OCI-LY3 (cell line): Measurements from ENCODE around the gene LMAN2.
A peak's percentile ranks its signal among the peaks of the same experiment; 100 is the strongest.

ENCODE experiments used
- H2AFZ ChIP-seq: fragments of 200-600, 300-600 bp; shearing (Covaris generic); 2 replicates; pipeline ENCODE4 v1.6.0; 2014; ENCODE audit warnings: antibody characterized with exemption, low read depth, low read length
- H3K27ac ChIP-seq: fragments of 200-600, 300-600 bp; sonication (generic); 2 replicates; pipeline ENCODE4 v1.5.1; 2014; ENCODE audit warnings: mild to moderate bottlenecking, low read length, moderate library complexity, mixed read lengths
- H3K27me3 ChIP-seq: fragments of 200-600, 300-600 bp; sonication (generic); 2 replicates; pipeline ENCODE4 v1.6.1; 2014; ENCODE audit warnings: low read depth, low read length, mixed read lengths
- H3K36me3 ChIP-seq: fragments of 200-600, 300-600 bp; sonication (generic); replicated peaks from 2 replicates; pipeline ENCODE3; 2014; ENCODE audit warnings: low read depth, low read length, mixed read lengths
- H3K4me1 ChIP-seq: fragments of 300-600, 200-600 bp; sonication (generic); 2 replicates; pipeline ENCODE4 v1.6.1; 2014; ENCODE audit warnings: low read length, mixed read lengths
- H3K4me2 ChIP-seq: fragments of 200-600, 300-600 bp; sonication (generic); 2 replicates; pipeline ENCODE4 v1.6.1; 2014; ENCODE audit warnings: low read length, mixed read lengths
- H3K4me3 ChIP-seq: fragments of 300-600, 200-600 bp; sonication (generic); 2 replicates; pipeline ENCODE4 v1.5.1; 2014; ENCODE audit warnings: antibody characterized with exemption, mild to moderate bottlenecking, low read length, moderate library complexity
- H3K79me2 ChIP-seq: fragments of 300-600, 200-600 bp; shearing (Covaris generic); 2 replicates; pipeline ENCODE4 v1.6.1; 2014; ENCODE audit warnings: mild to moderate bottlenecking, low read length, mixed read lengths
- H3K9ac ChIP-seq: fragments of 300-600, 200-600 bp; shearing (Covaris generic); 2 replicates; pipeline ENCODE4 v1.6.0; 2014; ENCODE audit warnings: mild to moderate bottlenecking, low read length, moderate library complexity
- H3K9me3 ChIP-seq: fragments of 200-600, 300-600 bp; shearing (Covaris generic); 2 replicates; pipeline ENCODE4 v1.6.1; 2014; ENCODE audit warnings: low read length, mixed read lengths; ENCODE audit not compliant: insufficient read depth
- H4K20me1 ChIP-seq: fragments of 200-600, 300-600 bp; sonication (generic); 2 replicates; pipeline ENCODE4 v1.6.1; 2016; ENCODE audit warnings: low read length, mixed read lengths; ENCODE audit not compliant: insufficient read depth
- EZH2phosphoT487 ChIP-seq: fragments of 200-600 bp; shearing (Covaris generic); IDR thresholded peaks from 2 replicates; pipeline ENCODE4 v1.6.1; 2018; ENCODE audit warnings: antibody characterized with exemption, mixed run types, low read depth
- TF ChIP-seq, protein P1 (sequence below): fragments of 200-600, 300-600 bp; sonication (generic); IDR thresholded peaks from 2 replicates; pipeline ENCODE4 v1.5.1; 2014; ENCODE audit warnings: antibody characterized with exemption, low read length, low read depth

Gene LMAN2

DNA sequence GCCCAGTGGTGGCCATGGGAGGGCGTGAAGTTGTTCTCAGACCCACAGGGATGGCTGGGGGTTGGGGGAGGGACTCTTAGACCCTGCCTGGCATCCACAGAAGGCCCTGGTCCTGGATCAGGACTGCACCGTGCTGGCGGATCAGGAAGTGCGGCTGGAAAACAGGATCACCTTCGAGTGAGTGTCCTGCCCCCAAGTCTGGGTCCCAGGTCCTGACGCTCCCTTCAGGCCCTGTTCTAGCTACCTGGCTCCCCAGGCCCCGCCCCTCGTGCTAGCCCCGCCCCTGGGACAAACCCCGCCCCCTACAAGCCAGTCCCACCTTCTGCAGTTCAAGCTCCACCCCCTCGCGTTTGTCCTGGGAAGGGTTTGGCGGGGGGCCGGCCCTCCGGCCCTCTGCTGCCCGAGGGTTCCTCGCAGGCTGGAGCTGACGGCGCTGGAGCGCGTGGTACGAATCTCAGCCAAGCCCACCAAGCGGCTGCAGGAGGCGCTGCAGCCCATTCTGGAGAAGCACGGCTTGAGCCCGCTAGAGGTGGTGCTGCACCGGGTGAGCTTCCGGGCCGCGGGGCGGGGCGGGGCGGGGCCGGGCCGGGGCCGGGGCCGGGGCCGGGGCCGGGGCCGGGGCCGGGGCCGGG, 19.1 kb upstream of the LMAN2 start:
- H3K4me1 ChIP-seq: peaks cover 27% of the 10 kb centered on the region
- H2AFZ ChIP-seq: peak overlapping the region; percentile 94; the same call in 1 of the 2 replicates
- H3K27me3 ChIP-seq: no peaks in the 10 kb centered on the region
- TF ChIP-seq, protein P1, sequence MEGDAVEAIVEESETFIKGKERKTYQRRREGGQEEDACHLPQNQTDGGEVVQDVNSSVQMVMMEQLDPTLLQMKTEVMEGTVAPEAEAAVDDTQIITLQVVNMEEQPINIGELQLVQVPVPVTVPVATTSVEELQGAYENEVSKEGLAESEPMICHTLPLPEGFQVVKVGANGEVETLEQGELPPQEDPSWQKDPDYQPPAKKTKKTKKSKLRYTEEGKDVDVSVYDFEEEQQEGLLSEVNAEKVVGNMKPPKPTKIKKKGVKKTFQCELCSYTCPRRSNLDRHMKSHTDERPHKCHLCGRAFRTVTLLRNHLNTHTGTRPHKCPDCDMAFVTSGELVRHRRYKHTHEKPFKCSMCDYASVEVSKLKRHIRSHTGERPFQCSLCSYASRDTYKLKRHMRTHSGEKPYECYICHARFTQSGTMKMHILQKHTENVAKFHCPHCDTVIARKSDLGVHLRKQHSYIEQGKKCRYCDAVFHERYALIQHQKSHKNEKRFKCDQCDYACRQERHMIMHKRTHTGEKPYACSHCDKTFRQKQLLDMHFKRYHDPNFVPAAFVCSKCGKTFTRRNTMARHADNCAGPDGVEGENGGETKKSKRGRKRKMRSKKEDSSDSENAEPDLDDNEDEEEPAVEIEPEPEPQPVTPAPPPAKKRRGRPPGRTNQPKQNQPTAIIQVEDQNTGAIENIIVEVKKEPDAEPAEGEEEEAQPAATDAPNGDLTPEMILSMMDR: peak; percentile 47
- TF ChIP-seq EZH2phosphoT487: no peak
- H3K36me3 ChIP-seq: peaks cover 6% of the 10 kb centered on the region
- H3K9me3 ChIP-seq: no peaks in the 10 kb centered on the region
- peak overlapping the region; percentile 65; the same call in 1 of the 2 replicates for H3K9ac ChIP-seq
- H3K27ac ChIP-seq: no peak overlapping the region
- H4K20me1 ChIP-seq: peaks cover 10% of the 10 kb centered on the region; the same call in 1 of the 2 replicates
- H3K79me2 ChIP-seq: no peaks in the 10 kb centered on the region
- peak overlapping the region; percentile 94 for H3K4me3 ChIP-seq
- H3K4me2 ChIP-seq: peak overlapping the region; percentile 92

DNA sequence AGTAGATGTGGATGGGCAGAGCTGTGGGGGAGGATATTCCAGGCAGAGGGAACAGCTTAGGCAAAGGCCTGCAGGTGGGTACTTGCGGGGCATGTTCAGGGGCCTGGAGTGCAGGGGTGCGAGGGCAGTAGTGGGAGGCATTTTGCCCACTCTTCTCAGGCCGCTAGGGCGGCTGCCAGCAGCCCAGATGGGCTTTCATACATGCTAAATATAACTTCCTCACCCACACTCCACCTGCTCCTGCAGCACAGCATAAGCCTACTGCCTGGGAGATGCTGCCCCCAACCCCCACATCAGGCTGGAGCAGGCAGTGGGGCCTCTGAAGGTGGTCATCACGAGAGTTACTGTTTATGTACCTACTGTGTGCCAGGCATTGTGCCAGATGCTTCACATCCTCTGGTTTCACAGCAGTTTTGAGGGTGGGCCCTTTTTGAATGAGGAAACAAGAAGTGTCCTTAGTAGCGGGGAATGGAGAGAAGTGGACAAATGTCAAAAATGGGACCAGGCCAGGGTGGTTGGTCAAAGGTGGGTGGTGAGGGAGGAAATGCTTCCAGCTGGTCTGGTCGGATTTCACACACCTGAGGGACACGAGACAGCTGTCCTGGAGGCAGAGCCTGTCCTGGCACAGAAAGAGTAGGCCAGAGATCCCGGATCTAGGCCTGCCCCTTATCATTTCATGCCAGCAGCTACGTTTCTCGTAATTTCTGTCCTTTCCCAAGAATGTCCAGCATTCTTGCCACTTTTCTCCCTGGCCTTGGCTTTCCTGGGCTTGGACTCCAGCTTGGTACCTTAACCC, 18.4 kb upstream of the LMAN2 start:
- Histone ChIP-seq H3K4me1 (peaks cover 34% of the 10 kb centered on the region), H2AFZ (no peak overlapping the region), H3K27me3 (no peaks in the 10 kb centered on the region), H3K36me3 (peaks cover 6% of the 10 kb centered on the region), H3K79me2 (no peaks in the 10 kb centered on the region), H3K9me3 (no peaks in the 10 kb centered on the region), H3K27ac (no peak overlapping the region), H4K20me1 (peaks cover 12% of the 10 kb centered on the region), H3K4me2 (no peak overlapping the region), H3K4me3 (no peak overlapping the region), H3K9ac (no peak overlapping the region)
- TF ChIP-seq EZH2phosphoT487: no peak
- TF ChIP-seq, protein P1: no peak

DNA sequence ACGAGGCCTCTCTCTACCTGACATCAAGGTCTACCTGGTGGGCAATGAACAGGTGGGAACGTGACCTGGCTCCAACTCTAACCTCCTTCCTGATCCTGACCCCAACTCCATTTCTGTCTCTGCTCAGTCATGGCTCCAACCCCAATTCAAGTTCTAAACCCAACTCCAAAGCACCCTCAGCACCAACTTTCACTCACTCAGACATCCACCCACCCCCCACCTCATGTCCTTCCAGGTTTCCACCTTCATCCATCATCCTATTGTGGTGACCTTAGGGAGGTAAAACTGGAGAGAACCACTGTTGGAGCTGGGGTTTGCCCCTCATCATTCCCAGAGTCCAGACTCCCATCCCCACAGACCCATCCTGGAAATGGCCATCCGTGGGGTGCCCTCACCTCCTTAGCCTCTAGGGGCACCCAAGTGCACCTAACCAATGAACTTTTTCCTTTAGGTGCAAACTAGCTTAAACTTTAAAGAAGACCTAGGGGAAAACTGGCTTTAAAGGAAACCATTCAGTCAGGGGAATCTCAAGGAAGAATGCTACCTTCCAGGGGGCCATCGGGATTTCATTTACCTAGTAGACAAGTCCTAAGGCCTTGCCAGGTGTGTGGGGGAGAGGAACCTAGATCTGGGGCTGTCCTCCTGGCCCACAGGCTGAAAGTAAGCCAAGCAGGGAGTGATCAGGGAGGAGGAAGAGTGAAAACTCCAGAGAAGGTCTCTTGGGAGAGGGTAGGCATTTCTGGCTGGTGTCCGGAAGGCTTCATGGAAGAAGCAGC, 17.6 kb upstream of the LMAN2 start:
- Histone ChIP-seq H3K4me3 (no peak overlapping the region), H3K27me3 (no peaks in the 10 kb centered on the region), H4K20me1 (peaks cover 14% of the 10 kb centered on the region), H2AFZ (no peak overlapping the region), H3K9me3 (no peaks in the 10 kb centered on the region), H3K9ac (no peak overlapping the region), H3K79me2 (no peaks in the 10 kb centered on the region), H3K4me2 (no peak overlapping the region), H3K27ac (no peak overlapping the region), H3K36me3 (peaks cover 6% of the 10 kb centered on the region), H3K4me1 (peaks cover 42% of the 10 kb centered on the region)
- TF ChIP-seq EZH2phosphoT487: no peak
- TF ChIP-seq, protein P1: peak; percentile 80
